ENCODE results near the gene TMCO4. TPM values are rescaled to one million over a fixed set of nuclear protein-coding genes. Genes with fewer than 3 reads are reported as not detected.

TMCO4 gene
- total RNA-seq, 4 donors from 2014 or later: 16.1 to 36.2 (median 26.9) TPM

DNA sequence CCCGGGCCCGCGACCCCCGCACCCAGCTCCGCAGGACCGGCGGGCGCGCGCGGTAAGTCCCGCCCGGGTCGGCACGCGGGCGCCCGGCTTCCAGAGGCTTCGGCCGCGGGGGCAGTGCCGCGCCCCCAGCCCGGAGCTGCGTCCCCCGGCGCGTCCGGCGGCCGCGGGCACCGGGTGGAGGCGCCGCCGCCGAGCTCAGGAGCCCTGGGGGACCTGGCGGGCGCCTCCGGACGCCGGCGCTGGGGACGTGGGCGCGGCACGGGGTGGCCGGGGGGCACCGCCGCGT, 155.4 kb downstream of the TMCO4 start:
- Histone ChIP-seq H3K9me3 (no peaks in the 10 kb centered on the region), H3K27me3 (no peaks in the 10 kb centered on the region), H3K36me3 (no peaks in the 10 kb centered on the region), H3K4me1 (peaks cover 24 to 68% (median 66%) of the 10 kb centered on the region in 4 donors), H3K27ac (peak overlapping the region; percentile 94 to 98 (median 96)), H3K4me3 (peak overlapping the region; percentile 60 to 91 (median 77))
- no peak for DNase-seq
- no peak for TF ChIP-seq EP300 (IDR thresholded peaks at IDR 0.05; ENCODE audit: low read depth)
- TF ChIP-seq POLR2A (IDR thresholded peaks at IDR 0.05): no peak
- no peak for TF ChIP-seq POLR2AphosphoS5 (IDR thresholded peaks at IDR 0.05)
- TF ChIP-seq, protein P1, sequence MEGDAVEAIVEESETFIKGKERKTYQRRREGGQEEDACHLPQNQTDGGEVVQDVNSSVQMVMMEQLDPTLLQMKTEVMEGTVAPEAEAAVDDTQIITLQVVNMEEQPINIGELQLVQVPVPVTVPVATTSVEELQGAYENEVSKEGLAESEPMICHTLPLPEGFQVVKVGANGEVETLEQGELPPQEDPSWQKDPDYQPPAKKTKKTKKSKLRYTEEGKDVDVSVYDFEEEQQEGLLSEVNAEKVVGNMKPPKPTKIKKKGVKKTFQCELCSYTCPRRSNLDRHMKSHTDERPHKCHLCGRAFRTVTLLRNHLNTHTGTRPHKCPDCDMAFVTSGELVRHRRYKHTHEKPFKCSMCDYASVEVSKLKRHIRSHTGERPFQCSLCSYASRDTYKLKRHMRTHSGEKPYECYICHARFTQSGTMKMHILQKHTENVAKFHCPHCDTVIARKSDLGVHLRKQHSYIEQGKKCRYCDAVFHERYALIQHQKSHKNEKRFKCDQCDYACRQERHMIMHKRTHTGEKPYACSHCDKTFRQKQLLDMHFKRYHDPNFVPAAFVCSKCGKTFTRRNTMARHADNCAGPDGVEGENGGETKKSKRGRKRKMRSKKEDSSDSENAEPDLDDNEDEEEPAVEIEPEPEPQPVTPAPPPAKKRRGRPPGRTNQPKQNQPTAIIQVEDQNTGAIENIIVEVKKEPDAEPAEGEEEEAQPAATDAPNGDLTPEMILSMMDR (IDR thresholded peaks at IDR 0.05): no peak
- in situ Hi-C loops (cut with MboI; ENCODE audit: low pct_ligation_motif_present in 1 of 4, low pct_unique_long_range_greater_than_20kb in 1 of 4, low sequenced_read_pairs in 3 of 4): no loop called here
- 0% methylated on average over 6 of the region's 51 CpGs; no CpG with 5 or more reads in 1 of the 2 donors for WGBS, 2 donors (ENCODE audit: low coverage in 1 of 2)
- intact Hi-C loops (cut with DNase I; ENCODE audit: low total_unique reads): loop anchor here (5.0 kb wide), 1 partner anchor 162 kb away; no protein-coding TSS in a partner anchor

DNA sequence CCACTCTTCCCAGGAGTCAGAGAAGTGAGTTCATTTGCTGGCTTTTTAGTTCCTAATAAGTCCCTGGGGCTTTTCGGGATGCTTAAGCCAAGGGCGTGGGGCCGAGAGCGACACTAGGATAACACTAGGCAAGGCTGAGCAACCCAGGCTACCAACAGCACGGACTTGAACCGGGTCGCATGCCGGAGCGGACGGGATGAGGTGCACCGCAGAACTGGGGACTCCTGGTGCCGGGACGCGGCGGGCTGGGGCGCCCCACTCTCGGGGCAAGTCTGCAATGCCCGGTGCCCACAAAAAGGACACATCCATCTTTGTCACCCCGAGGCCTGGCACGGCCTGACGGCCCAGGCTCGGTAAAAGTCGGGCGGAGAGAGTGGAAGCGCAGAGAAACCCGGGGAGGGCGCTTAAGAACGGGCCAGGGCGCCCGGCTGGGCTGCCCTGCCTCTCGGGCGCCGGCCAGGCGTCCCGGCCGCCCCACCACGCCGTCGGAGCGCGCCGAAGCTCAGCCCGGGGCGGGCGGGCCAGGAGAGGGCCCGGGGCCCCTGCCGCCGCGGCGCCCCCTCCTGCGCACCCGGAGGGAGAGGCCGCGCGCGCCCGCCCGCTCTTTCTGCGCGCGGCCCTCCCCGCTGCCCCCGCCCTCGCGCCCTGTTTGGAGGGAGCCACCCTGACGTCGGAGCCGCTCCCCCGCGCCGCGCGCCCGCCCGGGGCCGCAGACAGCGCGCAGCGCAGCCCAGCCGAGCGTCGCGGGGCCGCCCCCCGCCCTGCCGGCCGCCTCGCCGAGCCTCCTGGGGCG, 155.9 kb downstream of the TMCO4 start, which contains the start of gene NBL1:
Gene NBL1, plus strand, starts transcription at position 710 of the 793 bp plus-strand sequence. CDS start 10,720 bp downstream, outside the sequence.
- 2% methylated on average over 68 of the region's 90 CpGs; no CpG with 5 or more reads in 1 of the 2 donors for WGBS, 2 donors (ENCODE audit: low coverage in 1 of 2)
- Histone ChIP-seq H3K36me3 (no peaks in the 10 kb centered on the region), H3K4me3 (peak within 1 kb of the TSS; percentile 60 to 91 (median 77)), H3K9me3 (no peaks in the 10 kb centered on the region), H3K27me3 (no peaks in the 10 kb centered on the region), H3K4me1 (peaks cover 24 to 67% (median 64%) of the 10 kb centered on the region in 4 donors), H3K27ac (peak within 1 kb of the TSS; percentile 95 to 98 (median 96))
- peak; percentile 84 for DNase-seq
- intact Hi-C loops (cut with DNase I; ENCODE audit: low total_unique reads): loop anchor here (5.0 kb wide), 1 partner anchor 161 kb away; no protein-coding TSS in a partner anchor
- peak in 2 of 3 donors; percentile 52 to 68 for TF ChIP-seq POLR2AphosphoS5 (IDR thresholded peaks at IDR 0.05)
- TF ChIP-seq EP300 (IDR thresholded peaks at IDR 0.05; ENCODE audit: low read depth): no peak
- peak; percentile 25 for TF ChIP-seq POLR2A (IDR thresholded peaks at IDR 0.05)
- TF ChIP-seq, protein P1 (IDR thresholded peaks at IDR 0.05): no peak
- in situ Hi-C loops (cut with MboI; ENCODE audit: low pct_ligation_motif_present in 1 of 4, low pct_unique_long_range_greater_than_20kb in 1 of 4, low sequenced_read_pairs in 3 of 4): no loop called here

DNA sequence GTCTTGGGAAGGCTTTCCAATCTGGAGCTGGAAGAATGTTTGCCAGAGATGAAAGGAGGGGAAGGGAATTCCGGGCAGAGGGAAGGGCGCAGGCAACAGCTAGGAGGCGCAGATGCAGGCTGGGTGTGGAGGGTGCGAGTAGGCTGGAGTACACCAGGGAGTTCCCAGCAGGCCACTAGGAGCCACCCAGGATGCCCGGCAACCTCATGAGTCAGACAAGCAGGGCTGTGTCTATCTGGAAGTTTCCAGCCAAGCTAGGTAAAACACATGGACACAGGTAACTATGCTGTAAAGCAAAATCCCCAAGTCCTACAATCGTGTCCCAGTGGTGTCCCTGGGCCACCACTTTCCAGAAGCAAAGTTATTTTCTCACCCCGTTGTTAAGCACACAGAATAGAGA, 156.6 kb downstream of the TMCO4 start:
- H3K9me3 ChIP-seq: no peaks in the 10 kb centered on the region
- WGBS, 2 donors (ENCODE audit: low coverage in 1 of 2): 23% methylated on average over 7 of the region's 7 CpGs; no CpG with 5 or more reads in 1 of the 2 donors
- H3K27me3 ChIP-seq: no peaks in the 10 kb centered on the region
- intact Hi-C loops (cut with DNase I; ENCODE audit: low total_unique reads) (loop anchor here (5.0 kb wide), 1 partner anchor 161 kb away; no protein-coding TSS in a partner anchor), in situ Hi-C loops (cut with MboI; ENCODE audit: low pct_ligation_motif_present in 1 of 4, low pct_unique_long_range_greater_than_20kb in 1 of 4, low sequenced_read_pairs in 3 of 4) (no loop called here)
- H3K36me3 ChIP-seq: no peaks in the 10 kb centered on the region
- H3K27ac ChIP-seq: peak overlapping the region; percentile 95 to 98 (median 96)
- DNase-seq: peak; percentile 87
- peaks cover 24 to 60% (median 57%) of the 10 kb centered on the region in 4 donors for H3K4me1 ChIP-seq
- H3K4me3 ChIP-seq: peak overlapping the region in 3 of 4 donors; percentile 76 to 91 (median 78)
- TF ChIP-seq, protein P1 (IDR thresholded peaks at IDR 0.05): peak; percentile 21 to 53 (median 26)
- TF ChIP-seq EP300 (IDR thresholded peaks at IDR 0.05; ENCODE audit: low read depth) (no peak), POLR2A (IDR thresholded peaks at IDR 0.05) (peak; percentile 76), POLR2AphosphoS5 (IDR thresholded peaks at IDR 0.05) (peak; percentile 49 to 87 (median 69))

Data from transverse colon (tissue), 4 donors.